Glutamatergic neuron (in vitro differentiated cells): ENCODE data around the gene GSTO2. TPM values are rescaled to one million over a fixed set of nuclear protein-coding genes. Genes with fewer than 3 reads are reported as not detected.

Experiments used
- DNase-seq: peaks from one replicate; pipeline ENCODE4 v3.0.0; 2022
- H3K27ac Mint-ChIP-seq: one replicate; pipeline ENCODE4 v1.8.0; 2020; ENCODE audit warnings: mild to moderate bottlenecking, mixed read lengths, inconsistent platforms; ENCODE audit not compliant: unreplicated experiment
- H3K27me3 Mint-ChIP-seq: one replicate; pipeline ENCODE4 v1.8.0; 2020; ENCODE audit warnings: mild to moderate bottlenecking, moderate library complexity, mixed read lengths, inconsistent platforms; ENCODE audit not compliant: unreplicated experiment
- H3K36me3 Mint-ChIP-seq: one replicate; pipeline ENCODE4 v1.8.0; 2020; ENCODE audit warnings: mild to moderate bottlenecking, mixed read lengths, inconsistent platforms; ENCODE audit not compliant: unreplicated experiment
- H3K4me1 Mint-ChIP-seq: one replicate; pipeline ENCODE4 v1.8.0; 2020; ENCODE audit warnings: mild to moderate bottlenecking, low read depth, mixed read lengths, inconsistent platforms; ENCODE audit not compliant: unreplicated experiment
- H3K4me3 Mint-ChIP-seq: one replicate; pipeline ENCODE4 v1.8.0; 2020; ENCODE audit warnings: mild to moderate bottlenecking, mixed read lengths, inconsistent platforms; ENCODE audit not compliant: unreplicated experiment
- H3K9me3 Mint-ChIP-seq: one replicate; pipeline ENCODE4 v1.8.0; 2020; ENCODE audit warnings: mild to moderate bottlenecking, moderate library complexity, mixed read lengths, inconsistent platforms; ENCODE audit not compliant: unreplicated experiment
- CTCF ChIP-seq: fragments of 200-600 bp; sonication (generic); IDR thresholded peaks from one replicate; pipeline ENCODE4 v1.5.0; 2021; ENCODE audit not compliant: partially characterized antibody, unreplicated experiment
- total RNA-seq: library from RNA; stranded (reverse); fragmentation: NEBNext Ultra II Directional; extraction: Animal tissue kit (Norgen Biotek cat#: 25700); gene quantifications from one replicate; pipeline ENCODE4 v1.2.1, GENCODE V29; 2021; ENCODE audit not compliant: unreplicated experiment

Gene GSTO2
- total RNA-seq, 1 donor from 2014 or later: 2.0 TPM

GRCh38 chr10:104231784-104232612 is 37.0 kb upstream of the GSTO2 start, which contains the start of gene CFAP43:
TSS of gene CFAP43 (minus strand) at chr10:104232364. CDS start at chr10:104232246, 118 bp downstream.
- no peaks in the 10 kb centered on the region for H3K27me3 Mint-ChIP-seq
- DNase-seq: peak; percentile 99
- no peak for TF ChIP-seq CTCF
- H3K4me3 Mint-ChIP-seq: peak within 1 kb of the TSS; percentile 86
- peak within 1 kb of the TSS; percentile 39 for H3K27ac Mint-ChIP-seq
- peaks cover 2% of the 10 kb centered on the region for H3K4me1 Mint-ChIP-seq
- peaks cover 3% of the 10 kb centered on the region for H3K9me3 Mint-ChIP-seq
- peaks cover 5% of the 10 kb centered on the region for H3K36me3 Mint-ChIP-seq

- Mint-ChIP-seq H3K4me1 (peaks cover 2% of the 10 kb centered on the region), H3K27ac (no peak overlapping the region), H3K4me3 (peak overlapping the region; percentile 86), H3K27me3 (no peaks in the 10 kb centered on the region), H3K9me3 (peaks cover 3% of the 10 kb centered on the region), H3K36me3 (peaks cover 5% of the 10 kb centered on the region)
- TF ChIP-seq CTCF: no peak
- DNase-seq: no peak
Measured at GRCh38 chr10:104232613-104233102, 36.3 kb upstream of the GSTO2 start.

GRCh38 chr10:104233817-104234216 is 35.2 kb upstream of the GSTO2 start:
- Mint-ChIP-seq H3K27ac (no peak overlapping the region), H3K4me3 (peak overlapping the region; percentile 58), H3K4me1 (peaks cover 2% of the 10 kb centered on the region), H3K9me3 (peaks cover 3% of the 10 kb centered on the region), H3K27me3 (no peaks in the 10 kb centered on the region), H3K36me3 (peaks cover 5% of the 10 kb centered on the region)
- no peak for TF ChIP-seq CTCF
- no peak for DNase-seq

- Mint-ChIP-seq H3K4me1 (peaks cover 2% of the 10 kb centered on the region), H3K4me3 (no peak overlapping the region), H3K27ac (no peak overlapping the region), H3K27me3 (no peaks in the 10 kb centered on the region), H3K9me3 (peaks cover 3% of the 10 kb centered on the region), H3K36me3 (peaks cover 5% of the 10 kb centered on the region)
- TF ChIP-seq CTCF: no peak
- DNase-seq: no peak
Measured at GRCh38 chr10:104234934-104235333, 34.0 kb upstream of the GSTO2 start.

GRCh38 chr10:104235801-104236200 is 33.2 kb upstream of the GSTO2 start:
- peaks cover 2% of the 10 kb centered on the region for H3K4me1 Mint-ChIP-seq
- H3K9me3 Mint-ChIP-seq: peaks cover 3% of the 10 kb centered on the region
- H3K27ac Mint-ChIP-seq: no peak overlapping the region
- no peak for TF ChIP-seq CTCF
- no peak overlapping the region for H3K4me3 Mint-ChIP-seq
- peaks cover 5% of the 10 kb centered on the region for H3K36me3 Mint-ChIP-seq
- H3K27me3 Mint-ChIP-seq: no peaks in the 10 kb centered on the region
- no peak for DNase-seq
